H54 (cell line): ENCODE results near the gene CNGA3.
"Not testable (repeated sequence)": the region's sequence is repeated elsewhere in the genome, so short reads cannot be mapped to it uniquely, and the experiment has no call there.

Experiments
- DNase-seq: peaks from one replicate; pipeline ENCODE4 v3.0.0; 2011; ENCODE audit warnings: low spot score, mixed read lengths; ENCODE audit not compliant: insufficient read length
- FAIRE-seq: peaks from 3 replicates; lab custom pipeline; 2011; peaks lifted over from hg19 to GRCh38; lab: Jason Lieb, UNC
- POLR2A ChIP-seq: IDR thresholded peaks from 2 replicates; pipeline ENCODE4 v1.6.1; 2011; ENCODE audit warnings: low read depth, mild to moderate bottlenecking, low read length

The CNGA3 gene

DNA sequence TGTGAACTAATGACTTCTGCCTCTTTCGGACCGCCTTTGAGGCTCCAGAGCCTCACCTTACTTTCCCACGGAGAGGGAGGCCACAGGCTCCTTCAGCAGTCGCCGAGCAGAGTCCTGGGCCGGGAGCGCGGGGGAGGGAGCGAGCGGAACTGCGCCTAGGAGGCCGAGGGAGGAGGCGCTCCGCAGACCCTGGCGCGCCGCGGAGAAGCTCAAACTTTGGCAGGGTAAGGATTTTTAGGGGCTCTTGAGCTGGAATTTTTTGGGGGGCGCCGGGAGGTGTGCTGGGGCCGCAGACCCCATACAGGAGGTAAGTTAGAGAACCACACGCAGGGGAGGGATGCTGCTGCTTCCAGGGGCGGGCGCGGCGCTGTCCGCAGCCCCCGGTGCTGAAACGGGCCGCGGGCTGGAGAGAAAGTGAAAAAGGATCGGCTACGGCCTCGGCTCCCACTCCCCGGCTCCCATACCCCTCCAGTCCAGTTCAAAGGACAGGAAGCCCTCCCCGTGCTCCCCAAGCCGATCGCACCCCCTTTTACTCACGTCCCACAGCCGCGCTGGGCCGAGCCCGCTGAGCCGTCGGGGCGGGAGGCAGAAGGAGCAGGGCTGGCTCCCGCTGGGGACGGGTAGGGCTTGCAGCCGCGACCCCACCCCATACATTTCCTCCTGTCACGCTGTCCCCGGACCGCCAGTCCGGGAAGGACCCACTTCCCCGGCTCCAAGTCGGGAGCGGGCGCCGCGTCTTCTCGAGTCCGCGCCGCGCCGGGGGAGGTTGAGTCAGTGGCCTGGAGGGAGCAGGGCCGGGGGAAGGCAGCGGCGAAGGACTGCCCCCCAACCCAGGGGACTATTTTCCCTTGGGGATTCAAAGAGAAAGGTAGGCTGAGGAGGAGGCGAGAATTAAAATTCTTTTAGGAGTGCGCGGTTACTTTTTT lies at the start of gene CNGA3:
Gene CNGA3 (plus strand): TSS at position 146 of the 926 bp plus-strand sequence. CDS start 23,520 bp downstream, outside the sequence.
- no peak for FAIRE-seq
- no peak for DNase-seq
- TF ChIP-seq POLR2A: no peak

DNA sequence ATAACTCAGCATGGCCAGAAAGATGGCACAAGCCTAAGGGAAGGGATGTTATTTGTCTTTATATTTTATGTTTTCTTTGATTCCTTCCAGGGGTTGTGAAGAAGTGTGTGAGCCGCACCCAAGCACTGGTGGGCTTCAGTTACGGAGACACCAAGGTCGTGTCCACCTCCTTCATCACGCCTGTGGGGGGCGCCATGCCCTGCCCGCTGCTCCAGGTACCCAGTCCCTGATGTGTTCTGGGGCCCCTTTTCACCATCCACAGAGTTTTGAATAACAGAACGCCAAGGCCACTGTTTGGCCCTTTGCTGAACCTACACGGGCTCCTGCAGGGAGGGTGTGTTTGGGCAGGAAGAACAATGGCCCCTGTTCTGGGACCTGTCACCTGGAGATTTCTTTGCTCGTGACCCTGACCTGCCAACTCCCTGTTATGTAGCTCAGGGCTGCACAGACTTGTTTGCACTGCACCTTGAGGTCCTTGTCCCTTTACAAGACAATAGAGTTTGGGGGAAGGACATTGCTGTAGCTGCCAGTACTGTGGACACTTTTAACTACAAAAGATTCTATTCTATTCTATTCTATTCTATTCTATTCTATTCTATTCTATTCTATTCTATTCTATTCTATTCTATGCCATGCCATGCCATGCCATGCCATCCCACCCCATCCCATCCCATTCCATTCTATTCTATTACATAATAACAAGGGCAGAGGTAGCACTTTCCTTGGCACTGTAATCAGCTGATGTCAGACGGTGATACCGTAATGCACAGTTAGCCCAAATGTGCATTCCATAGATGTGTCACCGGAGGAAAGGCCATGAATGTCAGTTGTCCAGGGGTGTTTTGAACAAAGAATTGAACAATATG lies 48.2 kb upstream of the CNGA3 start:
- DNase-seq (no peak), FAIRE-seq (no peak)
- no peak for TF ChIP-seq POLR2A

DNA sequence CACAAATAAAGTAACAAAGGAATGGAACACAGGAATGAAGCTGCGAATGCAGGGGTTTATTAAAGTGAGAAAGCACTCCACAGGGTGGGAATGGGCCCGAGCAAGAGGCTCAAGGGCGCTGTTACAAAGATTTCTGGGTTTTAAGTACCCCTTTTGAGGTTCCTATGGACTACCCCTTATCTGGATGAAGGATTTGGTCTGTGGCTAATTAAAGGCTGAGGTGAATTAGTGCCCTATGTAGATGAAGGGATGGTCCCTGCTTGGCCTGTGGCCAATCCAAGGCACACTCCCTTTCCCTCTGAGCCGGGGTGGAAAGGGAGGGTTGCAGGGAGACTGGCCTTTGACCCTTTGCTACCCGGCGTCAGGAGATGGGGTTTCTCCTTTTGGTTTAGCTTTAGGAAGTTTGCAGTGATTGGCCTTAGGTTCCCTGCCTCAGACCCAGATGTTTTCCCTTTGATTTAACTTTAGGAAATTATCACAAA lies 47.5 kb upstream of the CNGA3 start:
- no peak for FAIRE-seq
- DNase-seq: no peak
- no peak for TF ChIP-seq POLR2A

DNA sequence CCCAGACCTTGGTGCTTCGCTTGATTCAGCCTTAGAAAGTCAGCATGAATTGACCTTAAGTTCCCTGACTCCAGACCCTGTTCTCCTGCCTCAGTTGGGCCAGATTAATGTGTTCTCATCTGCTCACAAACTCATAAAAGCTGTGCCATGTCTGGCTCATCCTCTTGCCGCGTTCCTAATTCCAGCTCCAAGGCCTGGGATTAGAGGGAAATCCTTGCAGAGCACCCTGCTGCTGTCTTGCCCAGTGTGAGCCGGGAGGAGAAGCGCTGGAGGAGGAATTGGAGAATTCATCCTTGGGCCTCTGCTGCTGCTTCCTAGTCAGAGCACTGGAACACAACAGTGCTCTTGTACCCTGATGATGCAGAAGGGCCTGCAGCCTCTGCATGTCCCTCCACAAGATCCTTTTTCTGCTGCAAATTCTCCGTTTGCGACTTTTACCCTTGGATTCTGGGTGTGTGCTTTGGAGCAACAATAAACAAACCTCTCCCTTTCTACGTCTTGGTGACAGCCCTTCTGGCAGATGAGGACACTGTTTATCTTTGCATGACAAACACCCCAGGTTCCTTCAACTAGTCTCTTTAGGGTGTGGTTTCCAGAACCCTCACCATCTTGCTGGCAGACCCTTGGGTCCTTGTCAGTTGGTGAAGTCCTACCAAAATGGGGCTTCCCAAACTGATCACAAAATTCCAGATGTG lies 46.9 kb upstream of the CNGA3 start:
- TF ChIP-seq POLR2A: no peak
- DNase-seq (no peak), FAIRE-seq (no peak)

DNA sequence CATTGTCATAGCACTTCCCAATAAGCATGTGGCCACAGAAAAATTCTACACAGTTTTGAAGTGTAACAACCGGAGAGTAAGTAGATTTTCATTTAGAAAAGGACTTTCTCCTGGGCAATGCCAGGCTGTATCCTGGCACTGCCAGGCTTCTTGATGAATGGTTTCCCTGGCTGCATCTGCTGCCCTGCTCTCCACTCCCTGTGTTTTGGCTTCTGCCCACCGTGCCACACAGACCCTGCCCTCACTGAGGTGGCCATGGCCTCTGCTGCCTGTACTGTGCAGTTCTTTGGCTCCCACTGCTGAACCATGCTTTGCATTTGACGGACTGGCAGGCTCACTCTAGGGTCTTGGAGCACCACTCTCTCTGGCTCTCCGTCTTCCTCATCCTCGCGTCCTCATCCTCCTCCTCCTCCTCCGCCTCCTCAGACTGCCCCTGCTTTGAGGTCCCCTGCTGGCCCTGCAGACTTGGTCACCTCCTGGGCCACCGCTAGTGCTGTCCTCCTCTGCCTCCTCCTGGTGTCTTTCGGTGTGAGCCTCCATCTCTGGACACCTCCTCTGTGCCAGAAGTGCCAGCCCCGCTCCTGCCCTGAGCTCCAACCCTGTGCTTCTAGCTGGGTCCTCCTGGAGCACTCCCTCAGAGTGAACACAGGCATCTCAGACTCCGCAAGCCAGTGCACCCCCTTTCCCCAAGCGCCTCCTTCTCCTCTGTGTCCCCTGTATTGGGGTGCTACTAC lies 45.9 kb upstream of the CNGA3 start:
- TF ChIP-seq POLR2A: no peak
- DNase-seq: no peak
- FAIRE-seq: no peak

DNA sequence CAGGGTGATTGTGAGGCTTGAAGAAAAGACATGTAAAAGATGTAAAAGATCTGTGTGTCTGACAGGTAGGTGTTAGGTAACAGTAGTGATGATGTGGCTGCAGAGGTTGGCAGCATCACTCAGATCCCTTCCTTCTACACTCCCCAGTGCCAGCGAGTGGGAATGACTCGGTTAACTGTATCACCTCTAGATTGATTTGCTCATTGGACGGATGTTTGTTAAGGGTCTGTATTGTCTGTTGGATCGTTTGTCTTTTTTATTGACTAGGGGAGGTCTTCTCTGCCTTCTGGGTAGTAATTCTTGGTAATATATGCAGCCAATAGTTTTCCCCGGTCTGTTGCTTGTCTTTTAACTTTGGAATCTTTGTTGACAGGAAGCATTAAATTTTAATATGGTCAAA lies 44.8 kb upstream of the CNGA3 start:
- no peak for TF ChIP-seq POLR2A
- DNase-seq (no peak), FAIRE-seq (no peak)

- not testable (repeated sequence) for DNase-seq, FAIRE-seq
Measured at GRCh38 chr2:98307131-98307696, 39.0 kb upstream of the CNGA3 start.

- no peak for TF ChIP-seq POLR2A
- DNase-seq (no peak), FAIRE-seq (no peak)
Measured at GRCh38 chr2:98308068-98308467, 38.2 kb upstream of the CNGA3 start.

- DNase-seq (no peak), FAIRE-seq (no peak)
- no peak for TF ChIP-seq POLR2A
Measured at GRCh38 chr2:98308532-98308931, 37.7 kb upstream of the CNGA3 start.

GRCh38 chr2:98309580-98309979 lies 36.7 kb upstream of the CNGA3 start:
- DNase-seq (no peak), FAIRE-seq (no peak)
- TF ChIP-seq POLR2A: no peak

GRCh38 chr2:98310010-98310409 lies 36.2 kb upstream of the CNGA3 start:
- no peak for FAIRE-seq
- DNase-seq: no peak
- TF ChIP-seq POLR2A: no peak

- FAIRE-seq (no peak), DNase-seq (no peak)
- TF ChIP-seq POLR2A: no peak
Measured at GRCh38 chr2:98311090-98311489, 35.2 kb upstream of the CNGA3 start.
